Common myeloid progenitor, CD34-positive (primary cell): ENCODE results near the gene SPATA16.

Experiments
- CTCF ChIA-PET: fragments of 350-600 bp; sonication (Branson Sonifier 250); formaldehyde crosslinking; loops from one replicate; lab custom pipeline; 2021; ENCODE audit warnings: antibody characterized with exemption; lab: Charles Lee
- POLR2A ChIA-PET: fragments of 350-600 bp; sonication (Branson Sonifier 250); formaldehyde crosslinking; loops from one replicate; lab custom pipeline; 2021; ENCODE audit warnings: antibody characterized with exemption; lab: Charles Lee
- DNase-seq, 3 donors: peaks; one replicate each; pipeline versions ENCODE4 v3.0.0 to v3.0.0-alpha.2; 2013
- H3K27ac ChIP-seq, 2 experiments: 1 replicate in 1 of 2; 2 replicates in 1 of 2; pipeline ENCODE4 v1.7.0; 2013; ENCODE audit warnings: inconsistent platforms in 2 of 2, low read length in 2 of 2, mild to moderate bottlenecking in 2 of 2, low read depth in 1 of 2, moderate library complexity in 1 of 2; ENCODE audit not compliant: severe bottlenecking in 2 of 2, insufficient read depth in 1 of 2, poor library complexity in 1 of 2
- H3K27me3 ChIP-seq, 5 experiments: replicated peaks in 2 of 5; 1 replicate in 3 of 5; 2 replicates in 2 of 5; pipeline versions ENCODE4 v1.6.1 to v1.7.0; 2013; ENCODE audit warnings: low read length in 4 of 5, mild to moderate bottlenecking in 2 of 5, moderate library complexity in 2 of 5, inconsistent platforms in 1 of 5; ENCODE audit not compliant: insufficient read depth in 5 of 5, control insufficient read depth in 4 of 5
- H3K36me3 ChIP-seq, 4 experiments: 1 replicate in 2 of 4; 2 replicates in 2 of 4; pipeline versions ENCODE4 v1.6.1 to v1.7.0; 2013; ENCODE audit warnings: low read length in 3 of 4, control low read depth in 1 of 4, mild to moderate bottlenecking in 1 of 4; ENCODE audit not compliant: control insufficient read depth in 4 of 4, insufficient read depth in 4 of 4
- H3K4me1 ChIP-seq, 4 experiments: 1 replicate in 3 of 4; 2 replicates in 1 of 4; pipeline versions ENCODE4 v1.6.1 to v1.7.1; 2013; ENCODE audit warnings: low read length in 3 of 4, mild to moderate bottlenecking in 3 of 4, control low read depth in 1 of 4, inconsistent platforms in 1 of 4, moderate library complexity in 1 of 4; ENCODE audit not compliant: control insufficient read depth in 4 of 4, insufficient read depth in 4 of 4; ENCODE audit errors: control extremely low read depth in 1 of 4
- H3K4me3 ChIP-seq, 7 experiments: 1 replicate in 4 of 7; 2 replicates in 3 of 7; pipeline versions ENCODE4 v1.5.1 to v1.7.0; 2013; ENCODE audit warnings: mild to moderate bottlenecking in 7 of 7, low read length in 6 of 7, moderate library complexity in 6 of 7, inconsistent platforms in 2 of 7, low read depth in 2 of 7, control low read depth in 1 of 7; ENCODE audit not compliant: insufficient read depth in 4 of 7, control insufficient read depth in 1 of 7; ENCODE audit errors: extremely low read depth in 1 of 7
- H3K9me3 ChIP-seq, 5 experiments: 1 replicate in 4 of 5; 2 replicates in 1 of 5; pipeline versions ENCODE4 v1.6.1 to v1.7.1; 2013; ENCODE audit warnings: low read length in 4 of 5, mild to moderate bottlenecking in 2 of 5, inconsistent platforms in 1 of 5, low read depth in 1 of 5, moderate library complexity in 1 of 5; ENCODE audit not compliant: control insufficient read depth in 4 of 5, insufficient read depth in 2 of 5; ENCODE audit errors: control extremely low read depth in 1 of 5
- WGBS: methylation state at CpG from one replicate; pipeline ENCODE4 v1.1.5; 2013; ENCODE audit not compliant: insufficient coverage; 5-methylcytosine and 5-hydroxymethylcytosine counted together

SPATA16 gene

GRCh38 chr3:173001622-173002021, 139.4 kb downstream of the SPATA16 start:
- Histone ChIP-seq H3K4me1 (no peaks in the 10 kb centered on the region), H3K27me3 (no peaks in the 10 kb centered on the region), H3K27ac (no peak overlapping the region), H3K36me3 (no peaks in the 10 kb centered on the region), H3K9me3 (no peaks in the 10 kb centered on the region), H3K4me3 (no peak overlapping the region)
- no peak for DNase-seq
- ChIA-PET CTCF (no interaction called here), POLR2A (no interaction called here)

GRCh38 chr3:173000553-173000952, 140.5 kb downstream of the SPATA16 start:
- Histone ChIP-seq H3K27me3 (no peaks in the 10 kb centered on the region), H3K27ac (no peak overlapping the region), H3K4me3 (no peak overlapping the region), H3K4me1 (no peaks in the 10 kb centered on the region), H3K36me3 (no peaks in the 10 kb centered on the region), H3K9me3 (no peaks in the 10 kb centered on the region)
- no peak for DNase-seq
- ChIA-PET CTCF (no interaction called here), POLR2A (no interaction called here)

- ChIA-PET POLR2A (no interaction called here), CTCF (no interaction called here)
- no CpG with 5 or more reads among the region's 2 CpGs for WGBS
- Histone ChIP-seq H3K27ac (no peak overlapping the region), H3K27me3 (no peaks in the 10 kb centered on the region), H3K9me3 (no peaks in the 10 kb centered on the region), H3K4me1 (no peaks in the 10 kb centered on the region), H3K36me3 (no peaks in the 10 kb centered on the region), H3K4me3 (no peak overlapping the region)
- DNase-seq: no peak
Observed at GRCh38 chr3:172993412-172993811, 147.6 kb downstream of the SPATA16 start.

GRCh38 chr3:172991424-172991996, 149.5 kb downstream of the SPATA16 start:
- no peaks in the 10 kb centered on the region for H3K9me3 ChIP-seq
- DNase-seq: no peak
- H3K4me3 ChIP-seq: no peak overlapping the region
- CTCF ChIA-PET: interaction anchor here (1.0 kb wide), 2 partner anchors 9 to 16 kb away, joined by 3 read pairs; no protein-coding TSS in a partner anchor
- POLR2A ChIA-PET: no interaction called here
- 100% methylated on average over 1 of the region's 3 CpGs for WGBS
- H3K36me3 ChIP-seq: no peaks in the 10 kb centered on the region
- no peaks in the 10 kb centered on the region for H3K4me1 ChIP-seq
- no peak overlapping the region for H3K27ac ChIP-seq
- H3K27me3 ChIP-seq: no peaks in the 10 kb centered on the region

- 96% methylated on average over 2 of the region's 3 CpGs for WGBS
- Histone ChIP-seq H3K27me3 (no peaks in the 10 kb centered on the region), H3K9me3 (no peaks in the 10 kb centered on the region), H3K4me3 (no peak overlapping the region), H3K4me1 (no peaks in the 10 kb centered on the region), H3K36me3 (no peaks in the 10 kb centered on the region), H3K27ac (no peak overlapping the region)
- DNase-seq: no peak
- ChIA-PET POLR2A (no interaction called here), CTCF (no interaction called here)
Observed at GRCh38 chr3:172989373-172989772, 151.7 kb downstream of the SPATA16 start.

GRCh38 chr3:172987273-172987672, 153.8 kb downstream of the SPATA16 start:
- no peak overlapping the region for H3K27ac ChIP-seq
- H3K4me1 ChIP-seq: no peaks in the 10 kb centered on the region
- ChIA-PET CTCF (no interaction called here), POLR2A (no interaction called here)
- WGBS: 61% methylated on average over 3 of the region's 3 CpGs
- no peaks in the 10 kb centered on the region for H3K27me3 ChIP-seq
- H3K9me3 ChIP-seq: no peaks in the 10 kb centered on the region
- no peak for DNase-seq
- H3K36me3 ChIP-seq: no peaks in the 10 kb centered on the region
- no peak overlapping the region for H3K4me3 ChIP-seq

- POLR2A ChIA-PET: no interaction called here
- Histone ChIP-seq H3K27ac (no peak overlapping the region), H3K36me3 (no peaks in the 10 kb centered on the region), H3K9me3 (no peaks in the 10 kb centered on the region), H3K4me1 (no peaks in the 10 kb centered on the region), H3K27me3 (no peaks in the 10 kb centered on the region), H3K4me3 (no peak overlapping the region)
- WGBS: 100% methylated on average over 1 of the region's 1 CpG
- DNase-seq: no peak
- CTCF ChIA-PET: no interaction called here
Observed at GRCh38 chr3:172984914-172985313, 156.1 kb downstream of the SPATA16 start.
